OCI-LY3 (cell line): ENCODE results near the gene CHST2.

Experiments used
- EZH2phosphoT487 ChIP-seq: fragments of 200-600 bp; shearing (Covaris generic); IDR thresholded peaks from 2 replicates; pipeline ENCODE4 v1.6.1; 2018; ENCODE audit warnings: antibody characterized with exemption, mixed run types, low read depth
- TF ChIP-seq, protein P1 (sequence below): fragments of 200-600, 300-600 bp; sonication (generic); IDR thresholded peaks from 2 replicates; pipeline ENCODE4 v1.5.1; 2014; ENCODE audit warnings: antibody characterized with exemption, low read length, low read depth

DNA sequence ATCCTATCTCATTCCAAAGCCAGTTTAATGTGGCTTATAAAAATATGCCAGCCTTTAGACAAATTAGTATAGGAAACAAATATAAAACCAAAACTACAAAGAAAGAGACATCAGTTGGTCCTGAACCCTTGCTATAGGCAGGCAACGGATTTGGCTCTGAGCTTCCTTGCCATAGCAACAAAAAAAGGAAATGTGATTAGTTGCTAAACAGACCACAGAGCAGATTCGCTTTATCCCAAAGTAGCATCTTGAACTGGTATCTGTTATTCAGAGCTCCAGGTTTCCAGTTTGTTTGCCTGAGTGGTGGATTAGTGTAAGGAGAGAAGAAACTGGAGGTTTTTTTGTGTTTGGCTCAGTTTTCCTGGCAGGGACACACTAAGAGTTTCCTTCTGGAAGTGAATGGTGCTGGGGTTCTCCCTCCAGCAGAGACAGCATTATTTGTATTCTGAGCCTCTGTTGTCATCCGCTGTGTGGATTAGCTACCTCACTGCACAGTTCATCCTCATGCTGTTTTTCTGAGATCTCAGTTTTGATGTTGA lies 44.1 kb downstream of the CHST2 start:
- TF ChIP-seq, protein P1, sequence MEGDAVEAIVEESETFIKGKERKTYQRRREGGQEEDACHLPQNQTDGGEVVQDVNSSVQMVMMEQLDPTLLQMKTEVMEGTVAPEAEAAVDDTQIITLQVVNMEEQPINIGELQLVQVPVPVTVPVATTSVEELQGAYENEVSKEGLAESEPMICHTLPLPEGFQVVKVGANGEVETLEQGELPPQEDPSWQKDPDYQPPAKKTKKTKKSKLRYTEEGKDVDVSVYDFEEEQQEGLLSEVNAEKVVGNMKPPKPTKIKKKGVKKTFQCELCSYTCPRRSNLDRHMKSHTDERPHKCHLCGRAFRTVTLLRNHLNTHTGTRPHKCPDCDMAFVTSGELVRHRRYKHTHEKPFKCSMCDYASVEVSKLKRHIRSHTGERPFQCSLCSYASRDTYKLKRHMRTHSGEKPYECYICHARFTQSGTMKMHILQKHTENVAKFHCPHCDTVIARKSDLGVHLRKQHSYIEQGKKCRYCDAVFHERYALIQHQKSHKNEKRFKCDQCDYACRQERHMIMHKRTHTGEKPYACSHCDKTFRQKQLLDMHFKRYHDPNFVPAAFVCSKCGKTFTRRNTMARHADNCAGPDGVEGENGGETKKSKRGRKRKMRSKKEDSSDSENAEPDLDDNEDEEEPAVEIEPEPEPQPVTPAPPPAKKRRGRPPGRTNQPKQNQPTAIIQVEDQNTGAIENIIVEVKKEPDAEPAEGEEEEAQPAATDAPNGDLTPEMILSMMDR, result no peak
- TF ChIP-seq EZH2phosphoT487, result no peak
